HG03432 (cell line): Measurements from ENCODE around the gene ASCC2.

Experiments
- ATAC-seq: cut with Tn5 transposase; IDR thresholded peaks from one replicate; pipeline ENCODE4 v1.9.1; 2021; ENCODE audit warnings: mild to moderate bottlenecking, moderate library complexity; ENCODE audit not compliant: unreplicated experiment

ASCC2 gene

DNA sequence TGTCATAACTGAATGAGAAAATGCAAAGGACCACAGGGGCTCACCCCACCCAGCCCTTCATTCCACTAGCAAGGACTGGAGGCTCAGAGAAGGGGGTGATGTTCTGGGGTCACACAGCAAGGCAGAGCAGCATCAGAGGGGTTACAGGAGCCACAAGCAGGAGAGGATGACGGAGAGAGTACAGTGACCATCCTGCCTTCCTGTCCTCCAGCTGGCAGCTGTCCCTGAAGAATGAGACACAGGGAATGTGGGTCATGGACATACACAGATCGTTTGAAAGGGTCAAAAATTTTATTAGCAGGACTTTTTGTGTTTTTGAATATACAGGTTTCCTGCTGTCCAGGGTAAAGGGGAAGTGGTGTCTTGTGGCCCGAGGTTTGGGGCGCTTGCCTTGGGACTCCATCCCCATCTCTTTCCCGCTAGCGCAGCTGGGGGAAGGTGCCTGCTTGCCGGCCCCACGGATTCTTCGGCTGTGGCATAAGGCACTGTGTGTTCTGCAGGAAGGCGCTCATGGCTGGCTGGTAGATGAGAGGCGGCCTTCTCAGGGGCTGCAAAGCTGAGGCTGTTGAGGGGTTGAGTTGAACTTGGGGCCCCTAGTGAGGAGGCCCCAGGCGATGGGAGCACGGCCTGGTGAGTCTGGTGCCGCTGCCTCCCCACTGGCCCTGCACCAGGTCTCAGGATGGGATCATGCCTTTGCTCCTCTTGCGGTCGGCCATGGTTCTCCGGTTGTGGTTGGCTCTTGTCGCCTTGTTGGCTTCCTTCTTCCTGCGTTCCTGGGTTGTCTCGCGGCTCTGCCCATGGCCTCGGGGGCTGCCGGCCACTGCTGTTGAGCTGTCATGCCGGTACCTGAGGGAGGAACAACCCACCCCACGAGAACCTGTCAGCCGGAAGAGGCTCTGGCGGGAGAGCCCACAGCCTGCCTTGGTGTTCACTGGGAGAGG is 49.5 kb downstream of the ASCC2 start:
- no peak for ATAC-seq

- no peak for ATAC-seq
These were observed 50.6 kb downstream of the ASCC2 start for GRCh38 chr22:29787371-29787980.

- no peak for ATAC-seq
These were observed 52.0 kb downstream of the ASCC2 start for GRCh38 chr22:29786031-29786430.

- no peak for ATAC-seq
These were observed 53.4 kb downstream of the ASCC2 start for GRCh38 chr22:29784451-29785361.

GRCh38 chr22:29782061-29782845 is 55.8 kb downstream of the ASCC2 start:
- ATAC-seq = no peak

GRCh38 chr22:29780748-29781676 is 57.1 kb downstream of the ASCC2 start:
- ATAC-seq = no peak

- ATAC-seq = no peak
These were observed 57.9 kb downstream of the ASCC2 start for GRCh38 chr22:29780220-29780619.

DNA sequence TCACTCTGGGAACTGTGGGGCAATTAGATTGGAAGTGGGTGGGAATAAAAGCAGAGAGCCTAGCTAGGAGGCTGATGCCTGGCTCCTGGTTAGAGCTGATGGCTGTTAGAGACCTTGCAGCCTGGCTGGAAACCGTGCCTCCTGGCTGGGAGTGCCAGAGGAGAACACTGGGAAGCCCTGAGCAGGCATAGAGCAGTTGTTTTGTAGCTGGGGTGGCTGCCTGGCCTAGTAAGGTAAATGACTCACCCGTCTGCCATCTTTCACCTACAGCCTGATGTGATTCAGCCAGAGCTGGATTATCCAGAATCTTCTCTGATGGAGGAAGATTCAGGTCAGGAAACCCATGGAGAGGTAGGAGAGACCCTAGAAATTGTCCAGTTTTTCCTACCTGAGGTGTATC is 64.8 kb downstream of the ASCC2 start:
- no peak for ATAC-seq

- no peak for ATAC-seq
These were observed 65.9 kb downstream of the ASCC2 start for GRCh38 chr22:29772170-29772641.

GRCh38 chr22:29769723-29770321 is 68.3 kb downstream of the ASCC2 start:
- ATAC-seq = no peak

DNA sequence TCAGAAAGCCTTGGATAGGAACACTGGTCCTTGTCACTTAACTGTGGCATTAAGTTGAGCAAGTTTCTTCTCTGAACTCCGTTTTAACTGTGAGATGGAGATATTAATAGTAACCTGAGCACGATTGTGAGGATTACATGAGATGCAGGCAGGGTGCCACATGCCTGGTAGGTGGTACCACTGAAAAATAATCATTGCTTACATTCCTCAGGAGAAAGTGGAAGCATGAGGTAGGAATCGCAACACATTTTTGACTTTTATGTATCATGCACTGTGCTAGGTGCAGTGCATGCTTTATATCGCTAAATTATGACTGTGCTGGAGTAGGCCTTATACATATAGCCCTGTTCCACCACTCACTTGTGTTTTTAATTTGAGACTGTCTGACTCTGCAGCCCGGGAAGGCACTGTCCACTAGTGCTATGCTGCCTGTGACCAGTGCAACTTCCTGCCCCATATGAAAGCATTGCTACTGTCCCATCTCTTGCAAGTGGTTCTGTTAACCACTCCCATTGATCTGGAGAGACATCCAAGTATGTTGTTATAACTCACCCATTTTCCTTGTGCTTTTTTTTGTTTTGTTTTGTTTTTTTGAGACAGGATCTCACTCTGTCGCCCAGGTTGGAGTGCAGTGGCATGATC is 69.9 kb downstream of the ASCC2 start:
- no peak for ATAC-seq

GRCh38 chr22:29767171-29768051 is 70.7 kb downstream of the ASCC2 start, which contains the start of gene UQCR10:
TSS of gene UQCR10 (plus strand) at chr22:29767369. CDS start at chr22:29767399, 30 bp downstream.
- ATAC-seq = peak; percentile 74

DNA sequence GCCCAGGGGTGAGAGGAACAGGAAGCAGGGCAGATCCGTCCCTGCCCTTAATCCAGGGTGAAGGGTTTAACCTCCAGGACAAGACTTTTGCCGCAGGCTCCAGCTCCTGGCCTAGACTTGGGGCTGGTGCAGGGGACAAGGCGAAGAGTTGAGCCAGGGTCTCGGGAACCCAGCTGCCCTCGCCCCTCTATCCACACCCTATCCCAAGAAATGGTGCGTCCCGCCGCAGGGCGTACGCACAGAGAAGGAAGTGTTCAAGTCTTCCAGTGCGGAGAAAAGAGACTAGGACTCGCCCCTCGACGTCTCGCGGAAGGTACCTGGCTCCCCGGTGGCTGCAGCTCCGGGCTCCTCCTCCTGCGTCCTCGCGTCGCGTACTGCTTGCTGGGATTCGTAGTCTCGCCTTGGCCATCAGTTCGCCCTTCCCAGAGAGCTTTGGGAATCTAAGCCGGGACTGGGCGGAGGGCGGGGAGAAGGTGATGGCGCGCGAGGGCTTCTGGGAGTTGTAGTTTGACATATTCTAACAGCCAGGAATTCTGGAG is 71.4 kb downstream of the ASCC2 start, which contains the start of gene ZMAT5:
TSS of gene ZMAT5 (minus strand) at position 376 of the 539 bp plus-strand sequence. CDS start 18,463 bp downstream, outside the sequence.
- peak; percentile 84 for ATAC-seq

DNA sequence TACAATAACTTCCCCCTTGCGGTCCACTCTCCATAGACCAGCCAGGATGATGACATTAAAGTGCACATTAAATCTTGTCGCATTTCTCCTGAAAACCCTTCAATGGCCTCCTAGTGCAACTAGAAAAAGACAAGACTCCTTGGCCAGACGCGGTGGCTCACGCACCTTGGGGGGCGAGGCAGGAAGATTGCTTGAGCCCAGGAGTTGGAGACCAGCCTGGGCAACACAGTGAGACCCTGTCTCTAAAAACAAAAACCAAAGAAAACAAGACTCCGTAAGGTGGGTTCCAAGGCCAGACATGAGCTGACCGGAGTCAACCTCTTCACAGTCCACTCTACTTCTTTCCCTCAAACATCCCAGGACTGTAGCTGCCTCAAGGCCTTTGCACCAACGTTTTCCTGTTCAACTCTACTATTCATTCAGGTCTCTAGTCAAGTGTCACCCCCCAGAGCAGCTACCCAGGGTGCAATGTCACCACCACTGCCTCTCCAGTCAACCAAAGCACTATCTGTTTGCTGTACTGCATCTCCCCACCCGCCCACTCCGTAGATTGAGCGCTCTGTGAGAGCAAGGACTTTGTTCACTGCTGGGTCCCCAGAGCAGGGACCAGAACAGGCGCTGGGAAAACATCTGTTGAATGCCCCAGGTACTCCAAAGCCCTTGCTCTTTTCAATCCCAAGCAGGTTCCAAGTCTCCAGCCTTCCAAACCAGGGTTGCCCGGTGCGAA is 72.0 kb downstream of the ASCC2 start:
- peak; percentile 16 for ATAC-seq

- no peak for ATAC-seq
These were observed 75.8 kb downstream of the ASCC2 start for GRCh38 chr22:29762263-29762662.

- no peak for ATAC-seq
These were observed 79.1 kb downstream of the ASCC2 start for GRCh38 chr22:29758959-29759358.
